Transverse colon (tissue), 4 donors: Measurements from ENCODE around the gene AHDC1.

Source experiments
- EP300 ChIP-seq: sonication (generic); formaldehyde crosslinking; IDR thresholded peaks from one replicate; pipeline ENCODE4 v1.6.1; 2017; ENCODE audit warnings: antibody characterized with exemption, low read depth
- POLR2A ChIP-seq: fragments of 450-650 bp; IDR thresholded peaks from one replicate; pipeline ENCODE4 v1.6.1; 2016; ENCODE audit warnings: antibody characterized with exemption, mild to moderate bottlenecking, moderate library complexity
- POLR2AphosphoS5 ChIP-seq, 3 donors: sonication (generic); formaldehyde crosslinking; IDR thresholded peaks; one replicate each; pipeline ENCODE4 v1.6.1; 2016; ENCODE audit warnings: antibody characterized with exemption in 3 of 3
- TF ChIP-seq, protein P1 (sequence below), 5 experiments: fragments of 200-600 bp in 3 of 5; fragments of 450-650 bp in 2 of 5; sonication (generic) in 3 of 5; IDR thresholded peaks; 1 replicate in 2 of 5; 2 replicates in 3 of 5; pipeline ENCODE4 v1.5.1; 2016 to 2017; ENCODE audit warnings: antibody characterized with exemption in 5 of 5, inconsistent platforms in 3 of 5, mild to moderate bottlenecking in 2 of 5, moderate library complexity in 1 of 5

DNA sequence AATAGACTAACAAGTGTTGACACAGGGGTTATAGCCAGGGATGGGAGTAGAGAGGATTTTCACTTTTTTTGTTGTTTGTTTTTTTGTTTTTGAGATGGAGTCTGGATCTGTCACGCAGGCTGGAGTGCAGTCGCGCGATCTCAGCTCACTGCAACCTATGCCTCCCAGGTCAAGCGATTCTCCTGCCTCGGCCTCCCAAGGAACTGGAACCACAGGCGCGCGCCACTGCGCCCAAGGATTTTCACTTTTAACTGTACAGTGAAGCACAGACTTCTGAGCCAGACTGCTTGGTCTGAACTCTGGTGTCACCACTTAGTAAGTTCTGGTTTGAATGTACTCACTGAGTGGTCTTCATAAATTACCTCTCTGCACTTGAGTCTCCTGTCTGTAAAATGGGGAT, 73.8 kb downstream of the AHDC1 start:
- TF ChIP-seq, protein P1, sequence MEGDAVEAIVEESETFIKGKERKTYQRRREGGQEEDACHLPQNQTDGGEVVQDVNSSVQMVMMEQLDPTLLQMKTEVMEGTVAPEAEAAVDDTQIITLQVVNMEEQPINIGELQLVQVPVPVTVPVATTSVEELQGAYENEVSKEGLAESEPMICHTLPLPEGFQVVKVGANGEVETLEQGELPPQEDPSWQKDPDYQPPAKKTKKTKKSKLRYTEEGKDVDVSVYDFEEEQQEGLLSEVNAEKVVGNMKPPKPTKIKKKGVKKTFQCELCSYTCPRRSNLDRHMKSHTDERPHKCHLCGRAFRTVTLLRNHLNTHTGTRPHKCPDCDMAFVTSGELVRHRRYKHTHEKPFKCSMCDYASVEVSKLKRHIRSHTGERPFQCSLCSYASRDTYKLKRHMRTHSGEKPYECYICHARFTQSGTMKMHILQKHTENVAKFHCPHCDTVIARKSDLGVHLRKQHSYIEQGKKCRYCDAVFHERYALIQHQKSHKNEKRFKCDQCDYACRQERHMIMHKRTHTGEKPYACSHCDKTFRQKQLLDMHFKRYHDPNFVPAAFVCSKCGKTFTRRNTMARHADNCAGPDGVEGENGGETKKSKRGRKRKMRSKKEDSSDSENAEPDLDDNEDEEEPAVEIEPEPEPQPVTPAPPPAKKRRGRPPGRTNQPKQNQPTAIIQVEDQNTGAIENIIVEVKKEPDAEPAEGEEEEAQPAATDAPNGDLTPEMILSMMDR (IDR thresholded peaks at IDR 0.05), result no peak
- no peak for TF ChIP-seq POLR2AphosphoS5 (IDR thresholded peaks at IDR 0.05)
- no peak for TF ChIP-seq POLR2A
- no peak for TF ChIP-seq EP300
